ENCODE results near the gene HS3ST3A1.

Gene HS3ST3A1

GRCh38 chr17:13563866-13564265 is 37.9 kb downstream of the HS3ST3A1 start:
- TF ChIP-seq CTCF (IDR thresholded peaks at IDR 0.05): no peak
- Histone ChIP-seq H3K27ac (no peak overlapping the region), H3K4me3 (no peak overlapping the region)
- no peak for DNase-seq (ENCODE audit: low spot score)

GRCh38 chr17:13562271-13562800 is 39.4 kb downstream of the HS3ST3A1 start:
- DNase-seq (ENCODE audit: low spot score): peak; percentile 73
- TF ChIP-seq CTCF (IDR thresholded peaks at IDR 0.05): no peak
- Histone ChIP-seq H3K27ac (no peak overlapping the region), H3K4me3 (no peak overlapping the region)

- Histone ChIP-seq H3K27ac (no peak overlapping the region), H3K4me3 (no peak overlapping the region)
- TF ChIP-seq CTCF (IDR thresholded peaks at IDR 0.05): no peak
- no peak for DNase-seq (ENCODE audit: low spot score)
These were observed 40.0 kb downstream of the HS3ST3A1 start for GRCh38 chr17:13561606-13562270.

- H3K27ac ChIP-seq: no peak overlapping the region
- H3K4me3 ChIP-seq: no peak overlapping the region
- no peak for TF ChIP-seq CTCF (IDR thresholded peaks at IDR 0.05)
- DNase-seq (ENCODE audit: low spot score): no peak
These were observed 40.8 kb downstream of the HS3ST3A1 start for GRCh38 chr17:13560935-13561334.

GRCh38 chr17:13558588-13558987 is 43.1 kb downstream of the HS3ST3A1 start:
- no peak for DNase-seq (ENCODE audit: low spot score)
- no peak for TF ChIP-seq CTCF (IDR thresholded peaks at IDR 0.05)
- no peak overlapping the region for H3K27ac ChIP-seq
- no peak overlapping the region for H3K4me3 ChIP-seq

- Histone ChIP-seq H3K27ac (no peak overlapping the region), H3K4me3 (no peak overlapping the region)
- TF ChIP-seq CTCF (IDR thresholded peaks at IDR 0.05): no peak
- DNase-seq (ENCODE audit: low spot score): no peak
These were observed 44.7 kb downstream of the HS3ST3A1 start for GRCh38 chr17:13557077-13557476.

- no peak for DNase-seq (ENCODE audit: low spot score)
- Histone ChIP-seq H3K4me3 (no peak overlapping the region), H3K27ac (no peak overlapping the region)
- TF ChIP-seq CTCF (IDR thresholded peaks at IDR 0.05): no peak
These were observed 47.5 kb downstream of the HS3ST3A1 start for GRCh38 chr17:13554231-13554630.
